Measurements from ENCODE around the gene XCL1. TPM values are rescaled to one million over a fixed set of nuclear protein-coding genes. Genes with fewer than 3 reads are reported as not detected.

The XCL1 gene
- total and polyA plus RNA-seq, 10 of the 15 experiments (the other 5 are each of a cell fraction or from before 2014, with no cell fraction given), result 0.68 to 1,222 (median 12.2) TPM

- Histone ChIP-seq H2AFZ (ENCODE audit: control insufficient read depth, low read depth, low read length) (no peak overlapping the region), H3K9me3 (replicated peaks; ENCODE audit: control insufficient read depth, insufficient read depth, low read length) (no peaks in the 10 kb centered on the region), H3K27me3 (replicated peaks in 1 of 2; ENCODE audit: control insufficient read depth in 2 of 2, insufficient read depth in 2 of 2, low read length in 1 of 2) (no peaks in the 10 kb centered on the region), H3K79me2 (ENCODE audit: control insufficient read depth, insufficient read depth, low read length) (no peaks in the 10 kb centered on the region), H3K36me3 (ENCODE audit: control insufficient read depth in 2 of 2, insufficient read depth in 2 of 2, low read length in 1 of 2) (no peaks in the 10 kb centered on the region), H3K4me1 (ENCODE audit: control insufficient read depth, insufficient read depth, low read length) (no peaks in the 10 kb centered on the region), H3K4me2 (ENCODE audit: control insufficient read depth, insufficient read depth) (no peak overlapping the region), H3K27ac (ENCODE audit: control insufficient read depth, insufficient read depth) (no peak overlapping the region), H4K20me1 (ENCODE audit: control insufficient read depth, insufficient read depth) (no peaks in the 10 kb centered on the region), H3K9ac (ENCODE audit: control insufficient read depth, insufficient read depth, low read length) (no peak overlapping the region), H3K4me3 (no peak overlapping the region)
- no peak for FAIRE-seq
- intact Hi-C loops (cut with micrococcal nuclease; ENCODE audit: unreplicated experiment) (no loop called here), in situ Hi-C loops (cut with MboI) (no loop called here)
- 75% methylated on average over 2 of the region's 2 CpGs for WGBS (ENCODE audit: insufficient coverage, insufficient replicate concordance, low lambda C conversion rate, missing lambda C conversion rate)
- SMC1A ChIA-PET (ENCODE audit: uncharacterized antibody, unreplicated experiment), result interaction anchor here (0.7 to 5.5 kb wide), 4 partner anchors 8 to 21 kb away, joined by 4 to 21 read pairs (median 5); no protein-coding TSS in a partner anchor
- CTCF ChIA-PET, result no interaction called here
- BruUV-seq (replicated peaks), result no TSS peak
- TF ChIP-seq JUNB (IDR thresholded peaks at IDR 0.05), result no peak
- TF ChIP-seq BMI1 (IDR thresholded peaks at IDR 0.05; ENCODE audit: borderline replicate concordance), result no peak
- no peak for TF ChIP-seq STAT3 (IDR thresholded peaks at IDR 0.05; ENCODE audit: low read depth, low read length)
- DNase-seq (ENCODE audit: low read depth, low spot score), result no peak
- RAD21 ChIA-PET (ENCODE audit: unreplicated experiment), result interaction anchor here (0.8 to 1.2 kb wide), 2 partner anchors 20 to 817 kb away, joined by 3 read pairs; no protein-coding TSS in a partner anchor
- POLR2A ChIA-PET, result no interaction called here
- ATAC-seq, result peak; percentile 24
These were observed 44.6 kb upstream of the XCL1 start for GRCh38 chr1:168531615-168532345.

GRCh38 chr1:168535536-168535935 is 40.9 kb upstream of the XCL1 start:
- FAIRE-seq, result no peak
- TF ChIP-seq HDAC2 (IDR thresholded peaks at IDR 0.05) (no peak), BMI1 (IDR thresholded peaks at IDR 0.05; ENCODE audit: borderline replicate concordance) (no peak), ZNF207 (IDR thresholded peaks at IDR 0.05; ENCODE audit: borderline replicate concordance) (no peak), IKZF1 (conservative IDR thresholded peaks at IDR 0.05) (0 out of 2 replicates have a peak, but pooled peaks have one; percentile 43), NR2C2 (IDR thresholded peaks at IDR 0.05; ENCODE audit: borderline replicate concordance, control insufficient read depth, insufficient read length, low read depth) (no peak), MTA3 (IDR thresholded peaks at IDR 0.05; ENCODE audit: borderline replicate concordance, low read length) (no peak), EED (IDR thresholded peaks at IDR 0.05; ENCODE audit: low read depth) (no peak), CBX5 (IDR thresholded peaks at IDR 0.05; ENCODE audit: low read depth) (no peak), RAD21 (IDR thresholded peaks at IDR 0.05; ENCODE audit: insufficient read depth, low read depth, low read length) (no peak), NR2F1 (conservative IDR thresholded peaks at IDR 0.05) (0 out of 2 replicates have a peak, but pooled peaks have one; percentile 10), MTA2 (IDR thresholded peaks at IDR 0.05; ENCODE audit: low read depth) (peak; percentile 40; the same call in 1 of the 2 replicates), RUNX3 (IDR thresholded peaks at IDR 0.05; ENCODE audit: low read length) (peak; percentile 39), DPF2 (IDR thresholded peaks at IDR 0.05) (0 out of 2 replicates have a peak, but pooled peaks have one; percentile 37), USF1 (IDR thresholded peaks at IDR 0.05; ENCODE audit: borderline replicate concordance, extremely low read length, insufficient read depth, low read depth, low read length) (no peak)
- ChIA-PET POLR2A (interaction anchor here (0.7 to 3.5 kb wide), 10 partner anchors 9 to 69 kb away, joined by 3 to 29 read pairs (median 5); no protein-coding TSS in a partner anchor), CTCF (interaction anchor here (0.6 to 2.7 kb wide), 16 partner anchors 9 to 574 kb away, joined by 3 to 12 read pairs (median 6); no protein-coding TSS in a partner anchor), SMC1A (ENCODE audit: uncharacterized antibody, unreplicated experiment) (interaction anchor here (0.9 to 3.7 kb wide), 32 partner anchors 8 to 193 kb away, joined by 3 to 74 read pairs (median 5); partner anchors contain the start of gene XCL2), RAD21 (ENCODE audit: unreplicated experiment) (interaction anchor here (0.7 to 4.0 kb wide), 21 partner anchors 9 to 96 kb away, joined by 3 to 61 read pairs (median 6); no protein-coding TSS in a partner anchor)
- Histone ChIP-seq H3K9ac (ENCODE audit: control insufficient read depth, insufficient read depth, low read length) (no peak overlapping the region), H3K79me2 (ENCODE audit: control insufficient read depth, insufficient read depth, low read length) (no peaks in the 10 kb centered on the region), H3K36me3 (ENCODE audit: control insufficient read depth in 2 of 2, insufficient read depth in 2 of 2, low read length in 1 of 2) (no peaks in the 10 kb centered on the region), H2AFZ (ENCODE audit: control insufficient read depth, low read depth, low read length) (no peak overlapping the region; the same call in 1 of the 2 replicates), H3K27ac (ENCODE audit: control insufficient read depth, insufficient read depth) (no peak overlapping the region), H3K4me1 (ENCODE audit: control insufficient read depth, insufficient read depth, low read length) (no peaks in the 10 kb centered on the region), H3K4me2 (ENCODE audit: control insufficient read depth, insufficient read depth) (no peak overlapping the region), H3K4me3 (no peak overlapping the region), H3K9me3 (replicated peaks; ENCODE audit: control insufficient read depth, insufficient read depth, low read length) (no peaks in the 10 kb centered on the region), H4K20me1 (ENCODE audit: control insufficient read depth, insufficient read depth) (no peaks in the 10 kb centered on the region), H3K27me3 (replicated peaks in 1 of 2; ENCODE audit: control insufficient read depth in 2 of 2, insufficient read depth in 2 of 2, low read length in 1 of 2) (no peaks in the 10 kb centered on the region)
- no peak for DNase-seq (ENCODE audit: low read depth, low spot score)
- BruUV-seq (replicated peaks), result no TSS peak
- in situ Hi-C loops (cut with MboI) (no loop called here), intact Hi-C loops (cut with micrococcal nuclease; ENCODE audit: unreplicated experiment) (no loop called here)
- WGBS (ENCODE audit: insufficient coverage, insufficient replicate concordance, low lambda C conversion rate, missing lambda C conversion rate), result 0% methylated on average over 1 of the region's 1 CpG
- ATAC-seq, result peak; percentile 94
